Stimulated activated CD8-positive, alpha-beta memory T cell treated with anti-CD3 and anti-CD28 coated beads, Interleukin-15, amount 100 ng/mL, for 24 hours (primary cell): Measurements from ENCODE around the gene PAK4.
"Not testable (repeated sequence)": the region's sequence is repeated elsewhere in the genome, so short reads cannot be mapped to it uniquely, and the experiment has no call there.

Source experiments
- DNase-seq: peaks from one replicate; pipeline ENCODE4 v3.0.0-alpha.2; 2020; ENCODE audit warnings: low read depth

PAK4 gene

GRCh38 chr19:39130337-39131254 lies 5.0 kb downstream of the PAK4 start:
- no peak for DNase-seq

- no peak for DNase-seq
Observed at GRCh38 chr19:39131255-39131755, 5.7 kb downstream of the PAK4 start.

DNA sequence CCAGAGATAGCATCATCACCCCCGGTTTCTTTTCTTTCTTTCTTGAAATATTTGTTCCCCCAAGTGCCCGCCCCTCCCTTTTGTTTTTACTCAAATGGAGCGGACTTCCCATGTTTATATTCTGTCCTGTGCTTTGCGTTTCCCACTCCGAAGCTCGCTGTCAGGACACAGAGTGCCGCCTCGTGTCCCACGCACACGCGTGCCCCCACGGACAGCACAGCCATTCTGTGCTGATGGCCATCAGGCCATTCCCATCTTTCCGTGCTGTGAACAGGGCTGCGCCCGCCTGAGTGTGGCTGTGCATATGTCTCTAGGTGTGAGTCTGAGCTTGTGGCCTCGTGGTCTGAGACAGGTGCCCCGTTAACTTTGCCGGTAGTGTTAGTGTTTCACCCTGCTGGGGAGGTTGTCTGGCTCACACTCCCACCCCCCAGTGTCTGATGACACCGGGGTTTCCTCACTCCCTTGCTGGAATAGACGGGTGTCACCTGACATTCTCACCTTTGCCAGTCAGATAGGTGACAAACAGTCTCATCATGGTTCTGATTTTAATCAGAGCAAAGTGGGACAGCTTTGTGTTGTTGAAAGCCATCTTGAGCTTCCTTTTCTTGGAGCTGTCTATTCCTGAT lies 6.9 kb downstream of the PAK4 start:
- no peak for DNase-seq

DNA sequence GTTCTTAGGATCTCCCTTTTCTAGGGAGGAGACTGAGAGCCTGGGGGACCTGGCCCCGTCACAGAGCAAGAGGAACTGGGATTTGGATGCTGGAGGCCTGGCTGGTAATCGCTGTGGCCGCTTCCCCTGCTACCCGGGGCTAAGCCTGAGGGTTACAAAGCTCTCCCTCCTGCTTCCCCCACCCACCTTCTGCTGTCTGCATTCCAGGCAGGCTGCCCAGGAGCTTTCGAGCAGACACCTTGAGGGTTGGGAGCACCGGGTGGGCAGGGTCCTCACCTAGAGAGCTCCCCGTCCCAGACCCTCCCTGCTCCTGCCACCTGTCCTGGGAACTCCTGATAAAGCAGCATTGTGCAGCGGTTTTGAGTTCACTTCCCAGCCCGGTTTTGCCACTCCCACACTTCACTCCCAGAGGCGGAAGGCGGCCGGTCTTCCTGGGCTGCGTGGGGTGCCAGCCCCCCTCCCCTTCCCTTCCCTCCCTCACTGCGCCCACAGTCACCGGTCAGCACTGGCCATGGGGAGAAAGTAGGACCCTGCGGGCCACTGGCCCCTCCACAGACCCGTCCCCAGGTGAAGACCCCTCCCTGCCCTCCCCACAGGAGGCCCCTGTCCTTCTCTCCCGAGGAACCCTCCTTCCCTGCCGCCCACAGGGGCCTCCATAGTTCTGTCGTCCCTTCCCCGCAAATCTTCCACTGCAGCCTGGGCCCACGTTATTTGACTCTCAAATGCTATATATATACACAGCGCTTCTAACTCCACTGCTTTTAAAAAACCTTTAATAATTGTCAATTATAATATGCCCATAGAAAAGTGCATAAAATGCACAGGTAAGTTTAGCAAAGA lies 8.1 kb downstream of the PAK4 start:
- DNase-seq, result no peak

DNA sequence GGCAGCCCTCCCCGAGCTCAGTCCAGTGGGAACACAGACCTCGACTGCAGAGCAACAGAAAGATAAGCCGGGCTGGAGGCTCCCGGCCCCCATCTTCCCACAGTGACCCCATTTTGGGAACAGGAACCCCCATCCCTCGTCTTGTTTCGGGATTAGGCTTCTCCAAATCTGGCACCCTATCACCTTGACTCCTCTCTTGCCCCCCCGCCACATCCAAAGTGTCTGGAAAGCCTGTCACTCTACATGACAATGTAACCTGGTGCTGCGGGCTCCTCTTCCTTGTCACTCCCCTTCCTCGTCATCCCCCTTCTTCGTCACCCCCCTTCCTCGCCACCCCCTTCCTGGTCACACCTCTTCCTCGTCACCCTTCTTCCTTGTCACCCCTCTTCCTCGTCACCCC lies 10.1 kb downstream of the PAK4 start:
- DNase-seq, result no peak

DNA sequence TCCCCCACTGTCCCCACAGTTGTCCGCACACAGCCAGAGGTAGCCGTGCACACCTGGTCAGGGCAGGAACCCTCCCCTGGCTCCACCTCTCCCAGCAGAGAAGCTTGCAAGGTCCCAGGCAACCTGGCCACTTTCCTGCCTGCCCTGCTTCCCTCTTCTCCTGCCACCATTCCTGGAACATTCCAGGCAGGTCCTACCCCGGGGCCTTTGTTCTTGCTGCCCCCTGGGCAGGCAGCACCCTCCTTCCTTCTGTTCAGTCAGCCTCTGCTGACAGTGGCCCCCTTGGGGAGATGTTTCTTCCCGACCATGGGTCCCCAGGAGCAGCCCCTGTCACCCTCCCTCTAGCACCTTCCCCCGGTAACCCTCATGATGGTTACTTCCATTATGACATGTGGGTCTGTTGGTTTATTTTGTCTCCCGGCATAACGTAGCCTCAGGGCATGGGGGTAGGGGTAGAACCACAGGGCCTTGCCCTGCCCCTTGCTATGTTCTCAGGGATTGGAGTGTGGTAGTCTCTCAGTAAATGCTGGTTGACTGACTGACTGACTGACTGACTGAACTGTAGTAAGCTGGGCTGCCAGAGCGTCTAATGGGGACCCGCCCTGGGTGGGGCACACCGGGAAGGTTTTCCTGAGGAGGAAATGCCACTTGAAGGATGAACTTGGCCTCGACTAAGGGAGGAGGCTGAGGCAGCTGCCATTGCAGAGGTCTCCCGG lies 10.8 kb downstream of the PAK4 start:
- no peak for DNase-seq

- DNase-seq, result no peak
Observed at GRCh38 chr19:39137131-39137530, 11.5 kb downstream of the PAK4 start.

- DNase-seq, result no peak
Observed at GRCh38 chr19:39138221-39139211, 12.9 kb downstream of the PAK4 start.

DNA sequence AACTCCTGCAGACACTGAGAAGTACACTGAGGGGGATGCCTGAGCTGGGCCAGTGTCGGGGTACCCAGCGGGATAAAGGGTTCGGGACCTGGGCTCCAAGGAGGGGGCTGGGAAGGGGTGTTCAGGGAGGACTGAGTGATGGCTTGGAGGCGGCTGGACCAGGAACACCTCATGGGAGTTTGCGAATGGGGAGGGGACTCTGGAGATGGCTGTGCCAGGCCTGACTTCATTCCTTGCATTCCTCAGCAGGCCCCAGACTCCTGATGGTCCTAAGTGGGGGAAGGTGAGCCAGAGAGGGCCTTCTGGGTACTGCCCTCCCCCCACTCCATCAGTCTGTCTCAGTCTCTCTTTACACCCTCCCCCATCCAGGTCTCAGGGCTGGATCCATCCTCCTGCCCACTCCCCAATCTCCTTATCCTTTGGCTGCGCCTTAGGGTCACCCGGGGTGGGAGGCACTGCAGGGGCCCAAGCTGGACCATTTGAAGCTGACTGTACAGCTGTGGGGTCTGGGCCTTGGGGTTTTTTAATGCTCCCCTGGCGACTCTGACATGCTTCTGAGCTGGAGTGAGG lies 13.8 kb downstream of the PAK4 start:
- no peak for DNase-seq

- DNase-seq, result no peak
Observed at GRCh38 chr19:39139971-39140453, 14.4 kb downstream of the PAK4 start.

DNA sequence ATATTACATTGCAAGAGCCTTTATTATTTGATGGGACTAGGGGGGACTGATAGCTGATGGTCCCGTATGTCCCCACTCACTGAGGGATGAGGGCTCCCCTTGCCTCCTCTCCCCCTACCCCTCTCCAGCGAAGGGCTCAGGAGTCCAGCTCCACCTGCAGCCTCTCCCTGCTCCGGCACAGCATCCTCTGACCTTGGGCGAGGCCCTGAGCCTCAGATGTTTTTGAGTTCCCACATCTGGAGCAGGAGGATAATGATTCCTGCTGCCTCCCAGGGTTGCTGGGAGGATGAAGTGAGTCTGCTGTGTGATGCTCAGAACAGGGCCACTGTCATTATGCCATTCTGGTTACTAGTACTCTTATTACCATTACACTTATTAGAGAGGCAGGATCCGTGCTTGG lies 15.0 kb downstream of the PAK4 start:
- DNase-seq, result no peak

DNA sequence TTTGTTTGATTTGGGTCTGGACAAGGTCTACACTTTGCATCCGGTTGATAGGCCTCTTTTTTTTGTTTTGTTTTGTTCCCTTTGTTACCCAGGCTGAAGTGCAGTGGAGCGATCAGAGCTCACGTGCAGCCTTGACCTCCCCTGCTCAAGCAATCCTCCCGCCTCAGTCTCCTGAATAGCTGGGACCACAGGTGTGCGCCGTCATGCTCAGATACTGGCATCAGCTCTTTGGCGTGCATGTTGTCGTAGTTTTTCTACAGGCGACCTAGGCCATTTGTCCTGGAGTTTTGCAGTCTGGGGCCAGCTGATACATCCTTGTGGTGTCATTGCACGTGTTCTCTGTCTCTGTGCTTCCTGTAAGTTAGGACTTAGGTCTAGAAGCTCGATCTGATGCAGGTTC lies 16.3 kb downstream of the PAK4 start:
- no peak for DNase-seq

GRCh38 chr19:39142630-39143029 lies 17.0 kb downstream of the PAK4 start:
- no peak for DNase-seq

- not testable (repeated sequence) for DNase-seq
Observed at GRCh38 chr19:39143757-39144289, 18.2 kb downstream of the PAK4 start.

DNA sequence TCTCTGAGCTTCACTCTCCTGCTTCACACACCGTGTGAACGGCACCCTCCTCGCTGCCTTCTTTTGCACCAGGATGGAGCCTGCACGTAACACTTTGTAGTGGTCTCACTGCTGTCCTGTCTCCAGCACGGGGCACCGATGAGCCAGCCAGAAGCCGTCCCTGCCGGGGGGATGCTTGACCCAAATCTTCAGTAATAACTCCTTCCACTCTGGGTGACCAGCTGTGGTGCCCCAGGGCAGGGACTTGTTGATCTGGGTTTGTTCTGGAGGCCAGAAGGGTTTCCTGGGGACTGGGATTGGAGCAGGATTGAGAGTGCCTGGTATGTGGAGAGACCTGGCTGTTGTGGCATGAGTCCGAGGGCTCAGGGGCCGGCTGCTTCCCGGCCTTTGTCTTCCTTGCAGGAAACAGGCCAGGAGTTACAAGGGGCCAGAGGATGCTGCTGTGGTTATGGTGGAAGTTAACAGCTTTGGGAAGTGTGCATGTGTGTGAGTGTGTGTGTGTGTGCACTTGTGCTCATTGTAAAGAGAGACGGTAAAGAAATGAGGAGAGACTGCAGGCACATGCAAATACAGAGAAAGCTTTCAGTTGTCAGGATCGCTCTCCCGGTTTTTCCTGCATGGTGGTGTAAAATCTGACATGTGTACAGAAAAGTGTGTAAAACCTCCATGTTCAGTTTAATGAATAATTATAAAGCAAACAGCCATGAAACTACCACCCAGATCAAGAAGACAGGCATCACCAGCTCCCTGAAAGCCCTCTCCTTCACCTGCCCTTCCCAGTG lies 18.9 kb downstream of the PAK4 start:
- no peak for DNase-seq

GRCh38 chr19:39145180-39145953 lies 19.8 kb downstream of the PAK4 start:
- DNase-seq, result no peak

GRCh38 chr19:39146091-39146490 lies 20.5 kb downstream of the PAK4 start:
- no peak for DNase-seq
